ENCODE data around the gene MKNK2. TPM values are rescaled to one million over a fixed set of nuclear protein-coding genes. Genes with fewer than 3 reads are reported as not detected.

MKNK2 gene
- total and polyA plus RNA-seq, 10 of the 15 experiments (the other 5 are each of a cell fraction or from before 2014, with no cell fraction given) = 9.6 to 365 (median 69.9) TPM

- no peak; the same call in none of the 2 replicates for TF ChIP-seq REST (IDR thresholded peaks at IDR 0.05; ENCODE audit: low read depth, low read length)
- peak; percentile 94 for TF ChIP-seq ZBED1 (IDR thresholded peaks at IDR 0.05; ENCODE audit: borderline replicate concordance)
- TF ChIP-seq CREB1 (IDR thresholded peaks at IDR 0.05; ENCODE audit: low read depth) = peak; percentile 74
- TF ChIP-seq ESRRA (IDR thresholded peaks at IDR 0.05; ENCODE audit: low read length) = no peak
- no peak for TF ChIP-seq IRF3 (IDR thresholded peaks at IDR 0.05)
- TF ChIP-seq PAX8 (IDR thresholded peaks at IDR 0.05) = no peak
- TF ChIP-seq RAD21 (IDR thresholded peaks at IDR 0.05; ENCODE audit: insufficient read depth, low read depth, low read length) = 0 out of 2 replicates have a peak, but pooled peaks have one; percentile 7
- peak; percentile 95 to 97 for TF ChIP-seq IKZF2 (IDR thresholded peaks at IDR 0.05)
- TF ChIP-seq SMAD5 (IDR thresholded peaks at IDR 0.05; ENCODE audit: low read depth) = peak; percentile 91
- TF ChIP-seq E2F4 (IDR thresholded peaks at IDR 0.05; ENCODE audit: low read depth, low read length) = no peak
- peak; percentile 96 for TF ChIP-seq NFIC (IDR thresholded peaks at IDR 0.05; ENCODE audit: low read depth, low read length)
- peak; percentile 89 for TF ChIP-seq KLF5 (IDR thresholded peaks at IDR 0.05; ENCODE audit: partially characterized antibody)
- peak; percentile 77; the same call in 1 of the 2 replicates for TF ChIP-seq TARDBP (IDR thresholded peaks at IDR 0.05; ENCODE audit: borderline replicate concordance)
- peak; percentile 96 for TF ChIP-seq PAX5 (IDR thresholded peaks at IDR 0.05; ENCODE audit: borderline replicate concordance, low read depth, low read length)
- no peak for TF ChIP-seq BCLAF1 (IDR thresholded peaks at IDR 0.05)
- TF ChIP-seq MAX (IDR thresholded peaks at IDR 0.05; ENCODE audit: low read depth, low read length) = peak; percentile 51; the same call in 1 of the 2 replicates
- TF ChIP-seq EED (IDR thresholded peaks at IDR 0.05; ENCODE audit: low read depth) = peak; percentile 95
- peak; percentile 94 for TF ChIP-seq TCF3 (IDR thresholded peaks at IDR 0.05; ENCODE audit: borderline replicate concordance, insufficient read depth, low read depth, low read length)
- peak; percentile 99 for TF ChIP-seq CBFB (IDR thresholded peaks at IDR 0.05; ENCODE audit: low read depth)
- no peak for TF ChIP-seq GATAD2B (conservative IDR thresholded peaks at IDR 0.05; ENCODE audit: low read depth)
- TF ChIP-seq NR2C1 (IDR thresholded peaks at IDR 0.05) = no peak
These were observed 34.1 kb upstream of the MKNK2 start (continued) for GRCh38 chr19:2084993-2085720.
